Type B pancreatic cell (in vitro differentiated cells): ENCODE measurements around the gene GAPDH. TPM values are rescaled to one million over a fixed set of nuclear protein-coding genes. Genes with fewer than 3 reads are reported as not detected.
A peak's percentile ranks its signal among the peaks of the same experiment; 100 is the strongest.

ENCODE experiments used
- DNase-seq: peaks from one replicate; pipeline ENCODE4 v3.0.0; 2021; ENCODE audit warnings: mixed read lengths; ENCODE audit not compliant: unreplicated experiment; ENCODE audit errors: extremely low spot score
- H3K27ac Mint-ChIP-seq: 2 replicates; pipeline ENCODE4 v1.8.0; 2021; ENCODE audit warnings: mild to moderate bottlenecking, mixed read lengths
- H3K27me3 Mint-ChIP-seq: 2 replicates; pipeline ENCODE4 v1.8.0; 2021; ENCODE audit warnings: mixed read lengths
- H3K36me3 Mint-ChIP-seq: 2 replicates; pipeline ENCODE4 v1.8.0; 2021; ENCODE audit warnings: mixed read lengths
- H3K4me1 Mint-ChIP-seq: one replicate; pipeline ENCODE4 v1.8.0; 2021; ENCODE audit warnings: mixed read lengths; ENCODE audit not compliant: unreplicated experiment
- H3K4me3 Mint-ChIP-seq: 2 replicates; pipeline ENCODE4 v1.8.0; 2021; ENCODE audit warnings: mild to moderate bottlenecking, mixed read lengths
- H3K9me3 Mint-ChIP-seq: 2 replicates; pipeline ENCODE4 v1.8.0; 2021; ENCODE audit warnings: mixed read lengths
- total RNA-seq: library from RNA; stranded (reverse); gene quantifications from 2 replicates; pipeline ENCODE4 v1.2.1, GENCODE V29; 2021; ENCODE audit warnings: low replicate concordance
- TF ChIP-seq, protein P1 (sequence below): fragments of 200-600 bp; sonication (generic); conservative IDR thresholded peaks from 2 replicates; pipeline ENCODE4 v1.5.0; 2021; ENCODE audit warnings: antibody characterized with exemption, mild to moderate bottlenecking

Gene GAPDH
- total RNA-seq, 1 donor from 2014 or later, result 2,317 TPM

DNA sequence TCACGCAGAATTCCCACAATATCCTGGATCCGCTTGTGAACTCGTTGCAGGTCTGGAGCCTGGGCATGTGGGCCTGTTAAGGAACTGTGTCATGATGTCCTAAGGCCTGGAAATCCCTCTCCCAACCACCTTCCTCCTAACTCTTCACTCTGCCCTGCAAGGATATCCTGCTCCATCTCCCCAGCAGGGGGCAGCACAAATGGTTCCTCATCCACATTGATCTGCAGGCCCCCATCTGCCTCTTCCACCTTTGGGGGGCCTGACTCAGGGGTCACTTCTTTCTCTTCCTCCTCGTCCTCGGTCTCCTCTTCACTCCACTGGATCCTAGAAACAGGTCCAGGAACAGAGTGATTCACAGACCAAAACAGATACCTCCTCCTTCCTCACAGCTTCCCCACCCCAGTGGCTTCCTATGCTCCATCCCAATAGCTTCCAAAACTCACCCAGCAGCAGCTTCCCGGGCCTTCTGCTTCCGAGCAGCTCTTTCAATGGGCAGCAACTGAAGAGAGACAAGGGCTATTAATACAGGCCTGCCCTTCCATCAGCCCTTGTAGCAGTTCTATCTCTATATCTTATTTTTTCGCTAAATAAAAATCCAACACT lies 29.2 kb downstream of the GAPDH start:
- Mint-ChIP-seq H3K36me3 (peaks cover 59% of the 10 kb centered on the region), H3K27me3 (no peaks in the 10 kb centered on the region), H3K27ac (peak overlapping the region; percentile 29), H3K4me3 (peak overlapping the region; percentile 15), H3K4me1 (peaks cover 12% of the 10 kb centered on the region), H3K9me3 (no peaks in the 10 kb centered on the region)
- TF ChIP-seq, protein P1, sequence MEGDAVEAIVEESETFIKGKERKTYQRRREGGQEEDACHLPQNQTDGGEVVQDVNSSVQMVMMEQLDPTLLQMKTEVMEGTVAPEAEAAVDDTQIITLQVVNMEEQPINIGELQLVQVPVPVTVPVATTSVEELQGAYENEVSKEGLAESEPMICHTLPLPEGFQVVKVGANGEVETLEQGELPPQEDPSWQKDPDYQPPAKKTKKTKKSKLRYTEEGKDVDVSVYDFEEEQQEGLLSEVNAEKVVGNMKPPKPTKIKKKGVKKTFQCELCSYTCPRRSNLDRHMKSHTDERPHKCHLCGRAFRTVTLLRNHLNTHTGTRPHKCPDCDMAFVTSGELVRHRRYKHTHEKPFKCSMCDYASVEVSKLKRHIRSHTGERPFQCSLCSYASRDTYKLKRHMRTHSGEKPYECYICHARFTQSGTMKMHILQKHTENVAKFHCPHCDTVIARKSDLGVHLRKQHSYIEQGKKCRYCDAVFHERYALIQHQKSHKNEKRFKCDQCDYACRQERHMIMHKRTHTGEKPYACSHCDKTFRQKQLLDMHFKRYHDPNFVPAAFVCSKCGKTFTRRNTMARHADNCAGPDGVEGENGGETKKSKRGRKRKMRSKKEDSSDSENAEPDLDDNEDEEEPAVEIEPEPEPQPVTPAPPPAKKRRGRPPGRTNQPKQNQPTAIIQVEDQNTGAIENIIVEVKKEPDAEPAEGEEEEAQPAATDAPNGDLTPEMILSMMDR, result peak; percentile 87
- no peak for DNase-seq

GRCh38 chr12:6567112-6567670 lies 32.9 kb downstream of the GAPDH start:
- H3K9me3 Mint-ChIP-seq, result no peaks in the 10 kb centered on the region
- H3K27me3 Mint-ChIP-seq, result no peaks in the 10 kb centered on the region
- H3K4me3 Mint-ChIP-seq, result peak overlapping the region; percentile 99
- peak overlapping the region; percentile 97 for H3K27ac Mint-ChIP-seq
- DNase-seq, result no peak
- TF ChIP-seq, protein P1, result no peak
- H3K36me3 Mint-ChIP-seq, result peaks cover 60% of the 10 kb centered on the region
- H3K4me1 Mint-ChIP-seq, result peaks cover 12% of the 10 kb centered on the region

DNA sequence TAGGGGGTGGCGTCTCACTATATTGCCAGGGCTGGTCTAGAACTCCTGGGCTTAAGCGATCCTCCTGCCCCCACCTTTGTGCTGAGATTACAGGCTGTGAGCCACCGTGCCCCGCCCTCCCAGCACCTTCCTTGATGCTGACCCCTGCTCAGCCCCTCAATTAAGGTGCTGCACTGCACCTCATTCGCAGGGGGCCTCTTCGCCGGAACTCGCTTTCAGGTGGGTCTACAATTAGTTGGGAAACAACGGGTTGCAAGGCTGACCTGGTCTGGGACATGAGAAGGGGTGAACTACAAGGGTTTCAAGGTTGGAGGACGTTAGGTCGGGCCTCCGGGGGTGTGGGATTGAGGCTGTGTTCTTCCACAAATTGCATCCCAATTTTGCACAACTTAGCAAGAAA lies 35.0 kb downstream of the GAPDH start:
- no peak for DNase-seq
- H3K27ac Mint-ChIP-seq, result peak overlapping the region; percentile 97

GRCh38 chr12:6569786-6570185 lies 35.5 kb downstream of the GAPDH start:
- Mint-ChIP-seq H3K27ac (peak overlapping the region; percentile 97), H3K4me3 (peak overlapping the region; percentile 63), H3K4me1 (peaks cover 12% of the 10 kb centered on the region), H3K9me3 (no peaks in the 10 kb centered on the region), H3K36me3 (peaks cover 54% of the 10 kb centered on the region), H3K27me3 (no peaks in the 10 kb centered on the region)
- TF ChIP-seq, protein P1, result no peak
- DNase-seq, result no peak

More for the DNA sequence above, 35.0 kb downstream of the GAPDH start:
- no peaks in the 10 kb centered on the region for H3K9me3 Mint-ChIP-seq
- peaks cover 54% of the 10 kb centered on the region for H3K36me3 Mint-ChIP-seq
- H3K4me1 Mint-ChIP-seq, result peaks cover 12% of the 10 kb centered on the region
- TF ChIP-seq, protein P1, result no peak
- peak overlapping the region; percentile 63 for H3K4me3 Mint-ChIP-seq
- H3K27me3 Mint-ChIP-seq, result no peaks in the 10 kb centered on the region

DNA sequence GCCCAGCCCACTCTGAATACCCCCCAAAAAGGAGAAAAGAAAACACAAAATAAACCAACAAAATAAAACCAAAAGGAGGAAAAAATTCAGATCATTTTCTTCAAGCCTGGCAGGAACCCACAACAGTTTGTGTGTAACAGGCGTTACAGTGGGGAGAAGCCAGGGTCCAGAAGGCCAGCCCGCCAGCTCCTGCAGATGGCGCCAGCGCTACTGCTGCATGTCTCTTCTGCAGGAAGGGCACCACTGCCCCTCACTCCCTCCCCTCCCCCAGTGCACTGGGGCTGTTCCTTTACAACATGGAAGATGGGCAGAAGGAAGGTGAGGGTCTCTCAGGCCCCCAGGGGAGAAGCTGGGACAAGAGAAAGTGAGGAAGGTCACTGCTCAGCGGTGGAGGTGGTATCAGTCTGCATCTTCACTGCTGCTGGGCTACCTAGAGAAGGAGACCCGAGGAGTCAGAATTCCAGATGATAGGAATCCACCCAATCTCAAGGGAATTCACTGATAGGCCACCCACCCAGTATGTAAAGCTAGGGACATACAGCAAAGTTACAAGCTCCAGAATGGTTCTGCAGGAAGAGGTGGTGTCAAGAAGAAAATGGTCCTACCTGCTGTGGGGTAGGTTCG lies 36.1 kb downstream of the GAPDH start:
- Mint-ChIP-seq H3K4me1 (peaks cover 12% of the 10 kb centered on the region), H3K9me3 (no peaks in the 10 kb centered on the region), H3K27me3 (no peaks in the 10 kb centered on the region), H3K4me3 (peak overlapping the region; percentile 63), H3K27ac (peak overlapping the region; percentile 97), H3K36me3 (peaks cover 54% of the 10 kb centered on the region)
- no peak for DNase-seq
- TF ChIP-seq, protein P1, result peak; percentile 72
